ENCODE results near the gene ZGPAT. TPM values are rescaled to one million over a fixed set of nuclear protein-coding genes. Genes with fewer than 3 reads are reported as not detected.

ZGPAT gene
- total and polyA plus RNA-seq, 2 of the 4 experiments (the other 2 are of a cell fraction): 13.4 to 20.2 TPM

GRCh38 chr20:63766695-63767426 lies 59.0 kb downstream of the ZGPAT start:
- ATAC-seq (ENCODE audit: low read depth) (no peak), DNase-seq (no peak)
- H2BK5ac ChIP-seq (ENCODE audit: low read depth, low read length, poor library complexity, severe bottlenecking): no peak overlapping the region
- no peak overlapping the region for H2AK9ac ChIP-seq (replicated peaks; ENCODE audit: low read depth, low read length, poor library complexity)
- no peak overlapping the region for H4K5ac ChIP-seq (ENCODE audit: low read depth, low read length)
- H3K9ac ChIP-seq (ENCODE audit: low read depth, low read length): no peak overlapping the region
- H2AFZ ChIP-seq (replicated peaks; ENCODE audit: low read length, poor library complexity): no peak overlapping the region
- intact Hi-C loops (cut with micrococcal nuclease): no loop called here
- no peak overlapping the region for H2AK5ac ChIP-seq (ENCODE audit: low read depth, low read length)
- no peaks in the 10 kb centered on the region for H4K20me1 ChIP-seq (ENCODE audit: insufficient read depth, low read length)
- BruUV-seq (replicated peaks): no TSS peak
- H3K18ac ChIP-seq (ENCODE audit: low read depth, low read length): no peak overlapping the region
- H2BK120ac ChIP-seq (ENCODE audit: low read depth, low read length): no peak overlapping the region
- H3K4ac ChIP-seq (ENCODE audit: low read depth, low read length): no peak overlapping the region
- ChIA-PET CTCF (interaction anchor here (1.0 kb wide), 1 partner anchor 19 kb away, joined by 3 read pairs; no protein-coding TSS in a partner anchor), POLR2A (ENCODE audit: unreplicated experiment) (interaction anchor here (0.5 to 0.6 kb wide), 2 partner anchors 10 to 105 kb away, joined by 3 to 4 read pairs; no protein-coding TSS in a partner anchor)
- H3K27me3 ChIP-seq (ENCODE audit: control insufficient read depth, insufficient read depth, low read length): no peaks in the 10 kb centered on the region
- 0 out of 2 replicates have a peak, but pooled peaks cover 3% of the 10 kb centered on the region for H3K9me1 ChIP-seq (ENCODE audit: insufficient read depth, low read length)
- H3K36me3 ChIP-seq (ENCODE audit: control insufficient read depth, insufficient read depth, low read length): peaks cover 30% of the 10 kb centered on the region; the same call in 1 of the 2 replicates
- peaks cover 4 to 15% of the 10 kb centered on the region in 2 experiments; a peak in 2 of 4 replicates for H3K79me1 ChIP-seq (ENCODE audit: low read depth in 1 of 2, low read length in 2 of 2)
- no peak overlapping the region for H3K23ac ChIP-seq (ENCODE audit: low read depth, low read length)
- no peak overlapping the region for H3K14ac ChIP-seq (replicated peaks; ENCODE audit: low read depth, low read length)
- no peak overlapping the region for H3K27ac ChIP-seq (ENCODE audit: insufficient read depth, low read length)
- H3K4me2 ChIP-seq (ENCODE audit: low read depth, low read length): no peak overlapping the region
- H3K4me3 ChIP-seq (ENCODE audit: insufficient read depth, low read depth, low read length): no peak overlapping the region
- no peaks in the 10 kb centered on the region for H3K4me1 ChIP-seq (ENCODE audit: control insufficient read depth, insufficient read depth, low read length)
- no peak overlapping the region for H2BK20ac ChIP-seq (ENCODE audit: low read depth, low read length)
- 96% methylated on average over 30 of the region's 38 CpGs; no CpG with 5 or more reads in 1 of the 2 experiments for WGBS, 2 experiments (ENCODE audit: extremely low coverage in 2 of 2, insufficient read length in 1 of 2)
- no peak overlapping the region for H2BK15ac ChIP-seq (ENCODE audit: low read depth, low read length)
- dilution Hi-C loops (cut with HindIII; ENCODE audit: low sequenced_read_pairs, unreplicated experiment): no loop called here
- in situ Hi-C loops (cut with MboI; ENCODE audit: low sequenced_read_pairs): no loop called here
- H4K8ac ChIP-seq (ENCODE audit: low read depth in 2 of 2, low read length in 2 of 2): no peak overlapping the region
- H3K9me3 ChIP-seq (ENCODE audit: control insufficient read depth, insufficient read depth, low read length): no peaks in the 10 kb centered on the region
- H3K56ac ChIP-seq (ENCODE audit: extremely low read depth, insufficient read depth, low read length): no peak overlapping the region
- H4K91ac ChIP-seq (ENCODE audit: insufficient read depth, low read depth, low read length): no peak overlapping the region
- TF ChIP-seq BHLHE40 (IDR thresholded peaks at IDR 0.05; ENCODE audit: low read depth, low read length) (no peak), CHD1 (IDR thresholded peaks at IDR 0.05; ENCODE audit: low read depth, low read length) (no peak), FOS (IDR thresholded peaks at IDR 0.05; ENCODE audit: low read depth, low read length) (no peak), ELK1 (IDR thresholded peaks at IDR 0.05; ENCODE audit: borderline replicate concordance, low read depth, low read length) (no peak), CTCF (conservative IDR thresholded peaks at IDR 0.05; ENCODE audit: low read depth, low read length) (no peak), RFX5 (IDR thresholded peaks at IDR 0.05; ENCODE audit: low read depth, low read length) (no peak), RAD21 (IDR thresholded peaks at IDR 0.05; ENCODE audit: low read length) (no peak), MAZ (IDR thresholded peaks at IDR 0.05; ENCODE audit: borderline replicate concordance, low read depth, low read length) (no peak), NFE2L2 (IDR thresholded peaks at IDR 0.05; ENCODE audit: low read depth, low read length) (no peak), MXI1 (IDR thresholded peaks at IDR 0.05; ENCODE audit: borderline replicate concordance, low read depth, low read length) (no peak), SMC3 (IDR thresholded peaks at IDR 0.05; ENCODE audit: low read depth, low read length) (no peak), CEBPB (IDR thresholded peaks at IDR 0.05; ENCODE audit: low read depth, low read length) (no peak), RCOR1 (IDR thresholded peaks at IDR 0.05; ENCODE audit: insufficient replicate concordance, low read length) (no peak), MAFK (IDR thresholded peaks at IDR 0.05; ENCODE audit: low read depth, low read length) (no peak), POLR2A (IDR thresholded peaks at IDR 0.05; ENCODE audit: low read depth, low read length) (no peak)

Data from IMR-90 (cell line).